Activated T-cell treated with anti-CD3 and anti-CD28 coated beads for 4 hours (primary cell): ENCODE data around the gene OPN5.

ENCODE experiments used
- DNase-seq: peaks from one replicate; pipeline ENCODE4 v3.0.0-alpha.2; 2020

OPN5 gene

DNA sequence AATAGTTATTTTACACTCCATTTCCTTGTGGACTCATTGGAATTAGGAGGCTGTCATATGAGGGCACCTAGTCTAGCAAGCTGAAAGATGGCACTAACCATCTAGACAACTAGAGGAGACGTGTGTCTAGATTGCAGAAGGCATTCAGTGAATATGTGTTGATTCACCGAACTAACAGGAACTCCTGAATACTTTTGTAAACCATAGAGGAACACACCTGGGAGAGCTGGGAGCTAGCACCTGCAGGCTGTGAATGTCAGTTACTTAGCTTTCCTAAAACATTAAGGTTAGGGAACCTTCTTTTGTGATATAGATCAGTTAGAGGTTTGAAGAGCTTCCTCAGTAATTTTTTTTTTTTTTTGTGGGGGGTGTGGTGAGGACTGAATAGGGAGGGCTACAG, 7.7 kb downstream of the OPN5 start:
- no peak for DNase-seq

- no peak for DNase-seq
Measured at GRCh38 chr6:47792216-47792733, 10.4 kb downstream of the OPN5 start.

DNA sequence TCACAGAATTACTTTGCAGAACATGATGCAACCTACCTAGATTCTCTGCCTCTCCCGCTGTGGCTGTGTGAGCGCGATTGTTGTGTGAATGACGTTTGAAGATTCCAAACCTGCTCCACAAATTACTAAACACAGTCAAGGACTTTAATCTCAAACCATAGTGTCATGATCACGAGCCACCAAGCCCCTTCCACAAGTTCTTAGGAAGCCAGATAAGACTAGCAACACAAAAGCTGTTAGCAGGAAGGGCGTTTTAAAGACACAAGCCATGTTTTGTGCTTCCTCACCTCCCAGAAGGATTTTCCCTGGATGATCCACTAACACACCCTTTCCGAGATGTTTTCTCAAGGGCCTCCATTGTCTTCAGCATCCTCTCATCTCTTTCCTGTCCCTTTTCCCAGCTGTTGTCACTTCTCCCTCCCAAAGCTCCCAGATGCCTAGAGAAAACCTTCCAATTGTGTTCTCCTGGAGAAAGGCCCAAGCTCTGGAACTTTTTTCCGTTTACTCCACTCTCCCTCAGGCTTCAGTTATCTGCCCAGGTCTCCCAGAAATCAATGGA, 12.8 kb downstream of the OPN5 start:
- no peak for DNase-seq

- DNase-seq, result no peak
Measured at GRCh38 chr6:47801984-47802383, 20.2 kb downstream of the OPN5 start.

- no peak for DNase-seq
Measured at GRCh38 chr6:47804821-47805220, 23.0 kb downstream of the OPN5 start.

GRCh38 chr6:47809873-47810272, 28.0 kb downstream of the OPN5 start:
- no peak for DNase-seq

DNA sequence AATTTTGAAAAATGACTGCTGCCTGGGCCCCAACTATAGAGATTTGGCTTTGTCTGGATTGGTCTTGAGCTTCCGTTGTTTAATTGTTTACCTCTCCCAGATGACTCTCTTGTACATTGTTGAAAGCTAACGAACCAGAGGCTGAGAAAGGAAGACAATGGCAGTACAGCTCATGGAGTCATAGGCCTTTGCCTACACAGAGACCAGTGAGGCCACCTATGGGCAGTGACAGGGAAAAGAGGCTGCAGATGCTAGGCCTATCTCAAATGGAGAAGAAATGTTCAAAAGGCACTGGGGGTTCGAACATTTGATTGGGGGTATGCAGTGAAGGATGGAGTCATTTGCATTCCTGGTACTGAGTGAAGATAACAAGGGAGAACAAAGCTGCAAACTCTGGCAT, 29.1 kb downstream of the OPN5 start:
- no peak for DNase-seq

DNA sequence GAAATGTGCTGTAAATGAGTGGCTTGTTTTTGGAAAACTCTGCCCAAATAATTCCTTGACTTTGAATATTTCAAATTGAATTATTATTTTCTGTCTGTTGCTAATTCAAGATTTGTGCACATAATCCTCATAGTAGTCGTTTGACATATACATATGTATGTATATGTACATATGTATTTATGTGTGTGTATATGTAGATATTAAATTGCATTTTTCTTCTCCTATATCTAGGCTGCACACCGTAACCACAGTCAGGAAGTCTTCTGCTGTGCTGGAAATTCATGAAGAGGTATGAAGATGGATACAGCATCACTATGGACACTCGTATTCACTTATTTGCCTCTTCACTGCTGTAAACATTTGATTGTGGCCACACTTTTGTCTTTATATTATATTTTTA, 29.6 kb downstream of the OPN5 start:
- no peak for DNase-seq

GRCh38 chr6:47817749-47818148, 35.9 kb downstream of the OPN5 start:
- DNase-seq, result no peak

- DNase-seq, result no peak
Measured at GRCh38 chr6:47819461-47819860, 37.6 kb downstream of the OPN5 start.

- DNase-seq, result no peak
Measured at GRCh38 chr6:47822856-47823554, 41.2 kb downstream of the OPN5 start.

DNA sequence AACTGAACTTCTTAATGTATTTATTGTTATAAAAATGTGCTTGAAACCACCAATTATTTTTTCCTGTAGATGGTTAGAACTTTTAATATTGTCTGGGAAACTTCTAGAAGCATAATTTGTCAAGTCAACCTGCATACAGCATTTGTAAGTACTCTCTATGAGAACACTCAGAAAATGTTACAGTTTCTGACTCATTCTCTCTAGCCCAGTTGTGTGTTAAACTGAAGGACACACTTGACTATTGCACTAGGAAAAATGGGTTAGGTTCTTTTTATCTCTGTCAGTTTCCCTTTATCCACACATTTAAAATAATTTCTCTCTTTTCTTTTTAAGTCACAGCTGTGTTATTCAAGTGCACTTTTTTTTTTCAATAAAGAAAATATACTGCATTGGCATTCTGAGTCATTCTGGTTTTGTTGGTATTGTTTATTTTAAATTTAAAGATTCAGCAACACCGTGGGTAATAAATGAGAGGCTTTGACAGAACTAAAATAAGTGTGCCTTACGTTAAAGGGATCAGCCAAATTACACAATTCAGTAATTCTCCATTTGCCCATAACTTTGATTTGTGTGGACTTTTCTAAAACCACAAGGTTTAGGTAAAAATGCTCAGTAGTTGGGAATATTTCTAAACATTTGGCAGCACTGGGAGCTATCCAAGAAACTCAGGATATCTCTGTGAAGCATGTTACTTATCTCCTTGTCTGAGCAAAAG, 50.7 kb downstream of the OPN5 start:
- no peak for DNase-seq

- DNase-seq, result no peak
Measured at GRCh38 chr6:47834196-47834595, 52.4 kb downstream of the OPN5 start.

DNA sequence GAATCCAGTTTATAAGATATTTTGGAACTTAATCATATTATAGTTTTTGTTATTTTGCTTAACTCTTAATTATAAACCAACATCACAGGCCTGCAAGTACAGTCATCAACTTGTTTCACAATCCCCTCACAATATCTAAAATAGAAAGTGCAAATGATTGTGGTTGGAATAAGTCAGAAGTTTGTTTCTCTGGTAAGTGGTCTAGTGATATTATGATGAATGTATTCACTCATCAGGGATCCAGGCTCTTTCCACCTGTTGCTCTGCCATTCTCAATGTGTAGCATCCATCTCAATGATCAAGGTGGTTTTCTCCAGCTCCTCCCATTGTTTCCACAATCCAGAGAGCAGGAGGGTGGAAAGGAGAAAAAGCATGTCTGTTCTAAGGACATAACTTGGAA, 54.2 kb downstream of the OPN5 start:
- no peak for DNase-seq

DNA sequence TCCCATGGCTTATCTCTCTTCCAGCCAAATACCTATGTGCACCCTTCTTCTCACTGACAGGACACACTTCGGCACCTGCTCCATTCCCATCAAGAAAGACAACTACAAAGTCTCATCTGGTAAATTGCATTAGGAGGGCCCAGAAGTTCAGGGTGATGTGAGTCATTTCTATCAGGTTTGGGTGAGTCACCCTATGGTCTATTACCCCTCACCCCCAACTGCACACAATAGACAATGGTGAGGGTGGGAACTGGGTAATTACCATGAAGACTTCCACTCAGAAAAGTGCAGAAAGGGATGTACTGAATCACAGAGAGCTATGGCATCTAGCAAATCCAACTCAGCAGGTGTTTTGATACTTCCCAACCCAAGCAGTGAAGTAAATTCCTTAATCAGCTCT, 54.8 kb downstream of the OPN5 start:
- no peak for DNase-seq

GRCh38 chr6:47839645-47840044, 57.8 kb downstream of the OPN5 start:
- DNase-seq, result no peak

DNA sequence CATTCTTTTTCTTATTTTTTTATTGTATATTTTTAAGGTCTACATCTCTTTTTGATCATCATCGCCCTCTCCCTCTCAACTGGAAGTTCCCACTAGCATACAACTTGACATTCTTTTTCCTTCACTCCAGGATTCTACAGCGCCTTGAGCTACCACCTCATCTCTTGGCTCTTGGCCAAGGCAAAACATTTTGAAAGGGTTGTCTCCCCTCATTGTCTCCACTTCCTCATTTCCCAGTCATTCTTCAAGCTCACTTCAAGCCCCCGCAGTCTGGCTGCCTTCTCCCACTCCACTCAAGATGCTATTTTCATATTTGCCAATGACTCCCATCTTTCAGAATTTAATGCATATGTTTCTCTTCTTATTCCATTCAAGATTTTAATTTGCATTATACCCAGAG, 63.0 kb downstream of the OPN5 start:
- DNase-seq, result no peak

DNA sequence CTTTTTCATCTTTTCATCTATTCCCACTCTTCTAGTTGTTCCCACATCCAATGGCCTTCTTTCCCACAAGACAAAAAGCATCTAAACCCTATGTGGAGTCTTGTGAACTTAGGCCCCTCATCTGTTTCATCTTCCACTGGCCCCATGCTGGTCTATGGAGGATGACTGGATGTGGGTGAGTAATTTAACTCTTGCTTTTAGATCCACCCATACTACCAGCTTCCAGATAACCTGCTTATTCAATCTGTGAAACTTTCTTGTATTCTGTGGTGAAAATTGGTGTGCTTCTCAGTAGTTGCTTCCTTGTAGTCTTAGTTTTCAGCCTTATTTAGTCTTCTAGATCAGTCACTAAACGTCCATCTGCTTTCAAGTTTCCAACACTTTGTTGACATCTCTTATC, 64.9 kb downstream of the OPN5 start:
- DNase-seq, result no peak

DNA sequence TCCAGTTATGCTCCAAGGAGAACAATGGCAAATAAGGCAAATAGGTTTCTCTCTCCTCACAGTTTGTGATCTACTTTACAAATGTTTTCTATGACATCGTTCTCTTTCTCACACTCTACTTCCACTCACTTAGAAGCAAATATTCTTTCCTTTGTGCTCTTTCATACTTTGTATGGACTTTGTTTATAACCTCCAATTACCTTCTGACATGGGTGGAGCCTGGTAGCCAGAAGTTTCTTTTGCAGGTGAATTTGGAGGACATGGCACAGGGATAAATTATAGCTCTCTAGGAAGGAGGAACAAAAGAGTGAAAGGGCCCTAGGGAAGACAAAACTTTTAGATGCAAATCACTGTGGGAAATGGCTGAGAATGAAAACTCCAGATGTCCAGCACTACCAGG, 69.3 kb downstream of the OPN5 start:
- no peak for DNase-seq

DNA sequence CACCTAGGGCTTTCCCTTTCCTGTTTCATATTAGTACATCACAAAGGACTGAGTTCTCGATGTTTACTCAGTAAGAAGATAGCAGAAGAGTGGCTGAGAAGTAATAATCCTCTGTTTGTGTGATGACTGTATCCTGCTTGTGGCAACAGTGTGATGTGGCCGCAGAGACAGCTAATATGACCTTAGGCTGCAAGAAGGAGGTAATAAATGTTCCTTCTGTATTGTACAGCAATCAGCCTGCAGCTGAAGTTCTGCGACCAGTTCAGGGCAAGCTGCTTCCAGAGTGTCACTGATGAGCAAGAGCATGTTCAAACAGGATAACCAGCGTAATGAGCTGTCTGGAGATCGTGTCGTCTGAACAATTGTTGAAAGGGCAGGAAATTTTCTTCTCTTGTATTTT, 70.9 kb downstream of the OPN5 start:
- no peak for DNase-seq

DNA sequence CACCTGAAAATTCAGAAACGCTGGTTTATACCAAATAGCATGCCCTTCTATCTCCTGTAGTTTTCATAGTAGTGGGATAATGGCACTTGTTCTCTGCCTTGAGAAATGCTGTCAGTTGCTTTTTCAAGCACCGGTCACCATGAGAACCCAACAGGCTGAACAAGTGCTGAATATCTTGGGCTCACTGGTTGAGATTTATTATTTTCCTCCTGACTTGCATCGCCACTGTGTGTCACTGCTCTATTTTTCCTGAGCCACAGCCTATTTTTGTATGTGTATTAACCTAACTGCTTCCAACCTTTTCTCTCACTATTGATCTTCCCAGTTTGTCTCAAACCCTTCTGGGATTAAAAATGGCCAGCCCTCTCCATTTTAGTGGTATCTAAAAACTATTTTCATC, 71.9 kb downstream of the OPN5 start:
- no peak for DNase-seq

- DNase-seq, result no peak
Measured at GRCh38 chr6:47854971-47855370, 73.1 kb downstream of the OPN5 start.

GRCh38 chr6:47859175-47859574, 77.3 kb downstream of the OPN5 start:
- no peak for DNase-seq

DNA sequence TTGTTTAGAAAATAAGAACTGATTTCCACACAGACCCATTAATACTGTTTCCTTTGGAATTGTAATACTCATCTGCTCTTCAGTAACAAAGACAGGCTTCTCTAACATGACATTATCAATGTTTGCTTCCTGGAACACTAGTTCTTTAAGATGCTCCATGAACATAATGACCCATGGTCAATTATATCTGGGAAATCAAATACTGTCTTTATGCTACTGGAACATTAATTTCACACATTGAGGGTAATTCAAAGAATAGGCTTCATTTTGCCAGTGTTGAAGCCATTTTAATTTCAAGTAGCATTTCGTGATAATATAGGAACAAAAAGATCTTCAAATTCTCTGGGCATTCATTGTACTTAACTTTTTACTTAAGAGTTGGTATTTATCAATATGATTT, 80.9 kb downstream of the OPN5 start:
- no peak for DNase-seq
